HK-2 (cell line): ENCODE results near the gene MPRIP.

Experiments used
- DNase-seq: peaks from one replicate; pipeline ENCODE4 v3.0.0-alpha.2; 2018; ENCODE audit not compliant: unreplicated experiment

MPRIP gene

DNA sequence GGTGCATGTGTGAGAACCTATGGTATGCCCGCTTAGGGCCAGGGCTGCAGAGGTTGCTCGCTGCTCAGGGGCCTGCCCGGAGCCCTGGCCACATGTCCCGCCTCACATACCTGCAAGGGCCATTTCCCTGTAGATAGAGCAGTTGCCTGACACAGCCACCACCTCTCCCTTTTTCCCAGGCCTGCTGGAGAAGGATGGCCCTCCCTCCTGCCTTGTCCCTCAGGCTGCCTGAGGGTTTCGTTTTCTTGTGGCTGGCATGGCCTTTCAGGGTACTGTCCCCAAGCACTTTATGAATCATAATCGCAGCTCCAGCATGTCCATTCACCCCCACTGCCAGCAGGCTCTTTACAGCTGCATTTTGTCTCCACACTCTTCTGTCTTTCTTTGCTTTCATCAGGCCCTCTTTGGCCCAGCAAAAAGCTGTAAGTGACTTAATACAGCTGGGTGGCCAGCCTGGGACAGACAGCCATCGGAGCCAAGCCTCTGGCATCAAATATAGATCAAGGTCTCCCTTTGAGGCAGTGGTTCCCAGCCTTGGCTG lies 65.7 kb downstream of the MPRIP start:
- DNase-seq, result no peak

DNA sequence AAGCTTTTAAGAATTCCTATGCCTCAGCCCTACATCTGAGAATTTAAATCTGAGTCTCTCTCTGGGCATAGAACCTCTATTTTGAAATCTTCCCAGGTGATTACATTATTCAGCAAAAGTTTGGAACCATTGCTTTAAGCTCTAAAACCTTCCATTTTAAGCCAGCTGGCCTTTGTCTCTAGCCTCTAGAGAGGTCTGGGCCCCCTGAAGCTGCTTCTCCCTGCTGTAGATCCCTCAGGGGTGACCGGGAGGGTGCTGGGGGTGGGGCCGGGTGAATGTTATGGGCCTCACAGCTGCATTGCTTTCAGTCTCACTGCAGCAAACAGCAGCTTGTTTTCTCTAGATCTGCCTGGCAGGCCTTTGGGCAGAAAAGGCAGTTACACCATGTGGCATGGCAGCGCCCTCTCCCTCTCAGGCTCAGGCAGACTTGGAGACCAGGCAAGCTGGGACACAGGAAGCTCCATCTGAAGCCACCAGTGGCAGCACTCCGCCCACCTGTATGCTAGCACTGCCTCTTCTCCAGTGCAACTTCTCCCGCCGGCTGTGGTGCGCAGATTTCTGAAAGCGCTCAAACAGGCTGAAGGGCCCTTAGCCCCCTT lies 66.3 kb downstream of the MPRIP start:
- DNase-seq, result no peak

DNA sequence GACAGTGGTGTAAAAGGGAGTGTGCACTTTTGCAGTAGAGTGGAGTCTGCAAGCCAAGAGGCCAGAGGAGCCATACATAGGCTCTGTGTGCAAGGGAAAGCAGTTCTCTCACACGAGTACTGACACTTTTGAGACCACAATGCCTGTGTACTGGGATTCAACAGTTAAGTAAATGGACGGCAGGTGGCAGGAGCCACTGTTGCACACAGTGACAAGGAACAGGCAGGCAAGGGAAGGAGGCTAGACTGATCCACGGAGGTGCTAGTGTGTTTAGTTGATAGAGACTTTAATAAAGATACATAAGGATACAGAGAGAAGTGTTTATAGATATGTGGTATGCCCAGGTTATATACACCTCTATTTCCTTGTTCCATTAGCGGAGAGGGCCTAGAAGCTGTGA lies 67.0 kb downstream of the MPRIP start:
- no peak for DNase-seq

DNA sequence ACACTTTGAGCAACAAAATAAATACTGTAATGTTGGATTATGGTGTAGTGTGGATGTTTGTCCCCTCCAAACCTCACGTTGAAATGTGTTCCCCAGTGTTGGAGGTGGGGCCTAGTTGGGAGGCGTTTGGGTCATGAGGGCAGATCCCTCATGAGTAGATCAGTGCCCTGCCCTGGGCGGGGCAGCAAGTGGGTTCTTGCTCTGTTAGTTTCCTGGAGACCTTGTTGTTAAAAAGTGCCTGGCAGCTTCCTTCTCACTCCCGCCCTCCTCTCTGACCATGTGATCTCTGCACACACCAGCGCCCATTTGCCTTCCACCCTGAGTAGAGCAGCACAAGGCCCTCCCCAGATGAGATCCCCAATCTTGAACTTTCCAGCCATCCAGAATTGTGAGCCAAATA lies 67.7 kb downstream of the MPRIP start:
- no peak for DNase-seq

DNA sequence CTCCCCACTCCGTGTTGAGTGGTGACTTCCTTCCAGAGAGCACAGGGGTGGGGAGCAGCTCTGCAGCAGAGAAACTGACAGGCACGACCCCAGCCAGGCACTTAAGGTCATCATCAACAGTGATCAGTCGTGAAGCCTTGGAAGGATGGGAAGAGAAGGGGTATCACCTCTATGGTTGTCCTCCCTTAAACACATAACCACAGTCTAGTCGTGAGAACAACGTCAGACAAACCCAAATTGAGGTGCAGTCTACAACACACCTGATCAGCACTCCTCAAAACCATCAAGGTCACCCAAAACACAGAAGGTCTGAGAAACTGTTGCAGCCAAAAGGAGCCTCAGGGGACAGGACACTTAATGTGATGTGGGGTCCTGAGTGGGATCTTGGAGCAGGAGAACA lies 68.3 kb downstream of the MPRIP start:
- no peak for DNase-seq

DNA sequence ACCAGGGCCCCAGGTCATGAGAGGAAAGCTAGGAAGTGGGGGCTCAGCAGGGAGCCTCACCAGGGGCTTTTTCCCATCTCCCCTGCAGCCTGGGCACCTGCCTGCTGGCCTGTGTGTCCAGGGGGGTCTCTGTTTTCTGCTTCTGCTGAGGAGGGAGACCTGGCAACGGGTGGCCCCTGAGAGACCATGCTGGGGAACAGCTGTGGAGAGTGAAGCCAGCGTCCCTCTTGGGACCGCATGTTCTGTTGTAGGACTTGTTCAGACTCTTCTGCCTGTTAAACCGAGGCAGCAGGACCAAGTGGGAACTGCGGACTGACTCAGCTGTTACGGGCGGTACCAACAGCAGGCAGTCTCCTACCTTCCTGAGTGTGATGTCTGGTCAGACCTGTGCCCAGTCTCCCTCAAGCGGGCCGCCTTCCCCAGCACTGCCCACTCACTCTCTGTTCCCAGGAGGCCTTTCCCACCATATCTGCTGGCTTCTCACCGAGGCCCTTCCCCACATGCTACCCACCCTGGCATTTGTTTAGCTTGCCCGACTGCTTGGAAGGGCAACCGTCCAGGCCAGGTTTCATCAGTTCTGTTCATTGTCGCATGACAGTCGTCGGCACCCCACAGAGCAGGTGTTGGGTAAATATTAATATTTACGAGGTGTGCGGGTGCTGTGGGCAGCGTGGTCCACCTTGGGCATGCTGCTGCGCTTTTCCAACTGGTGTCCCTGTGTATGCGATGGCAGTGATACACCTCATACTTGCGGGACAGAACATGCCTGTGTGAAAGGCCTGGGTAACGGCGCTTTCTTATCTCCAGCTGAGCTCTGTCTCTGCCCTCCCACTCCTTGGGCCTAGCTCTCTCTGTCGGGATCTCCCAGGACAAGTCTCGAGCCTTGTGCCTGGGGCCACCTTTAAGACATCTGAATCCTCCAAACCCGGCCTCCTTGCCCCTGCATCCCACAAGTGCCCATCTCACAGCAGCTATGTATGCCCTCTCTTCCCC lies 69.4 kb downstream of the MPRIP start:
- no peak for DNase-seq

DNA sequence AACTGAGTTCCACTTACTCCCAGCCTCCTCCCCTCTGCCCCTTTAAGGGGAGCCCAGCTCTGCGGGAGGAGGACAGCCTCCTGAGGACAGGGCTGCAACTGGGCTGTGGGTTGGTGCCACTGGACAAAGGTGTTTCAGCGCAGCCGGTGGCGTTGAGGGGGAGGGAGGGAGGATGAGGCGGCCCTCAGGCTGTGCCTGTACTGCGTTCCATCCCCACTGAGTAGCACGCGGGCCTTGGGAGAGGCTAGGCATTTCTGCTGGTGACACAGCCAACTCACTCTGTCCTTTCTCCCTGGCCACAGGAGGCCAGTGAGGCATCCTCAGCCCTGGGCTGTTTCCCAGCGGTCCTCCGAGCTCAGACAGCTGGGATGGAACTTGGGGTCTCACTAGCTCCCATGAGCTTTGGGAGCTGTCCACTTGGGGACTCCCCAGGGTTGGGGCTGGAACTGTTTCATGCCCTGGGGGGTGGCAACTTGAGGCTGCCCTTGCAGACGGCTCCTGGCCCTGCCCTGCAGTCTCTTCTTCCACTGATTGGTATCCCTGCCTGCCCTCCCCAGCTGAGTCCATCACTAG lies 70.5 kb downstream of the MPRIP start:
- no peak for DNase-seq

DNA sequence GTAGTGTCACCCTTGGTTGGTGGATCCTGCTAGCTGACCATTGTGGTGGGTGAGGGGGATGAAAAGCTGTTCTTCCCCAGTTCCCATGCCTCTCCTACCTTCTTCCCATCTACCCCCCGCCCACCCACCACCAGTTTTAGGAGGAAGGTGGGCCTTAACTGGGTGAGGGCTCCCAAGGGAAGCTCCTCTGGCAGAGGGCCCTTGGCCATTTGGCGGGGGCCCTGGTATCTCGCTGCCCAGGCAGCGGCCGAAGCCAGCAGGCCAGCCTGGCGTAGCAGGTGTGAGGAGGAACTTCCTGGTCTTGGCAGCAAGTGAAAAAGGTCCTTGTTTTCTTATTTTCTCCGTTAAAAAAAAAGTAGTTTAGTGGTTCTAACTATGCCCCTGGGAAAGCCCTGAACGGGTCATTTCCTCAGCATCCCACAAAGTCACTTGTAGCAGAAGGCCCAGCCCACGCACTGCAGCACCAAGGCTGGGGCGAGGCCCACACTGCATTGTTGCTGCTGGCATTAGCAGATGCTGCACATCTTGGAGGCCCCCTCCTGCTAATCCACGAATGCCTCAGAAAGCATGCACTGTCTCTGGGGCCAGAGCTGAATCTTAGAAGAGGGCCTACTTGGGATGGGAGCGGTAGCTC lies 72.5 kb downstream of the MPRIP start:
- DNase-seq, result no peak

DNA sequence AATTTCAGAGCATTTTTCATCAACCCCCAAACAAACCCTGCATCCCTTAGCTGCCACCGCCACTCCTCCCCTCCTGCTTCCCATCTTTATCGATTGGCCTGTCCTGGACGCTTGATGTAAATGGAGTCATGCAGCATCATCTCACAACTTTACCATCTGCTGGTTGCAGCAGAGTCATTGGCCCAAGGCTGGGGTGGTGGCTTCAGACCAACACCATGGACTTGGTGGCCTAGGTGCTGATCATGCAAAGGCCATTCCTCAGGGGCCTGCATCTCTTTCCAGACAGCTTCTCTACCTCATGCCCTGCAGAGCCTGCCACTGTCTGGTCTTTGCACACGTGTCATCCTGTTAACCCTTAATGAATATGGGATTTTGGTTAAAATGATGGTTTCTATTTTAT lies 73.4 kb downstream of the MPRIP start:
- no peak for DNase-seq

DNA sequence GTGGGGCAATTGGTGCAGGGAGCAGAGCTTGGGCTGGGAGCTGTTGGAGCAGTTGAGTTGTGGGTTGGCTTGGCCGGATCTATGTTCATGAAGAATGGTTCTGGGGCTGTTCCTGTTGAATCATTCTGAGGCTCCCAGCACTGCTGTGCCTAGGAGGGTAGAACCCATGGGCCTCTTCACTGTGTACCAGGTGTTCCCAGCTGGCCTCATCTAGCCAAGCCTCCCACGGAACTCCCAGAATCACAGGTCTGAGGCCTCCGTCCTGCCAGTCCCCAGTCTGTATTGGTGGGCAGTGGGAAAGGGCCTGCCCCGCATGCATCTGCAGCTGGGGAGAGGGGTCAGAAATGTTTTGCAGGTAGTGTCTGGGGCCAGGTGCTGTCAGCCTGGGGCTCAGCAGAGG lies 74.1 kb downstream of the MPRIP start:
- no peak for DNase-seq

DNA sequence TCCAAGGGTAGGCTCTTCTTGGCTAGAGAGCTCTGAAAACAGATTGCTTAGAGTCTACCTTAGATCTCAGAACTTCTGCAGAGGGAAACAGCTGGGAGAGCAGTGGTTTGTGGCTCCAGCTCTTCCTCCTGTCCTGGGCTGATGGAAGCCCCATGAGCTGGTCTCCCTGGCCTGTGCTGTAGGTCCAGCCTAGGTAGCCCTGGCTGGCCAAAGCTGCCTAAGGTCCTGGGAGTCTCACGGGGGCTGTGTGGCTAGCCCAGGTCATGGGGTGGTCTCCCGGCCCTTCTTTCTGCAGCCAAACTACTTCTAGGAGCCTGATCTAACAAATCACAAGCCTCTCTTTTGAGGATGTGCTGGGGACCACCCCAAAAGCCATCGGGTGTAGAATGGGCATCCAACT lies 75.7 kb downstream of the MPRIP start:
- DNase-seq, result no peak

DNA sequence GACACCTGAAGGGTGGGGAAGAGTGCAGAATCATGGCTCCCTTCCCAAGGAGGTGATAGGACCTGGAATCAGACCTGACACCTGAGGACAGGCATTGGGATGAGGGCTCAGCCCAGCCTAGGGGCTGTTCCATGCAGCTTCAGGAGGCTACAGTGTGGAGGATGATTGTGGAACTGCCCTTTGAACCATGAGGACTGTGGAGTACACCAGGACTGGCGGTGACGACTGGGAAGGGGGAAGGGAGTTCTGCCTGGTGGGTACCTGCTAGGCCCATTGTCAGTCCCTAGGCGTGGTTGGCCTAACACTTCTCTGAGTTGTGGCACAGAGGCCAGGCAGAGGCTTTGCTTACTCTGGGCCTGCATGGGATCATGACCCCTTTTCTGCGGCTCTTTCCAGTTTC lies 76.1 kb downstream of the MPRIP start:
- no peak for DNase-seq

DNA sequence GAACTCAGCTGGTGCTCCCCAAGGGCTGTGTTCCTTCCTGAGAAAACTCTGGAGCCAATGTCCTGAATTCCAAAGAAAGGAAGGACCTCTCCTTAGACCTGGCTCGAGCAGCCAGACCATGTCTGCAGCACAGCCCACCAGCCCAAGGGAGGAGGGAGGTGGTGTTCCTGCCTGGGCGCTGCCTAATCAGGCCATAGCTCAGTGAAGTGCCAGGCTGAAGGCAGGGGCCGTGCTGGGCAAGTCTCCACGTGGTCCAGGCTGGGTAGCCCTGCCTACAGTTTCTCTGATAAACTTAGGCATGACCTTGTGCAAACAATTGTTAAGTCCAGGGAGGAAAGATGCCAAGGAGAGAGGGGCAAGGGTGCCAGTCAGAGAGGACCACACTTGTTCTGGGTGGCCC lies 76.8 kb downstream of the MPRIP start:
- DNase-seq, result no peak

DNA sequence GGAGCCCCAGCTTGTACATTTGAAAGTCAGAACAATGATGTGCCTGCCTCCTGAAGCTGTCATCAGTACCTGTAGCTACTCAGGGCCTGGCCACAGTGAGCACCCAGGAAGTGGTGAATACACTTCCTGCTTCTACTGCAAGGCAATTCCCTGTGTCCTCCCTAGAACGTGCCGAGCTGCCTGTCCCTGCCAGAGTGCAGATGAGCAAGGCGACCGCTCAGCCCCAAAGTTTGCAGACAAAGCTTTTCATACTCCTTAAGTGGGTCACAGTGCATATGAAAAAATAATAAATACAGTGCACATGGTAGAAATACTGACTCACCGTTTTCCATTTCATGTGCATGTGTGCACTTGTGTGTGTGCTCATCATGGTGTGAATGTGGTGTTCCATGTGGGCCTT lies 77.3 kb downstream of the MPRIP start:
- no peak for DNase-seq

DNA sequence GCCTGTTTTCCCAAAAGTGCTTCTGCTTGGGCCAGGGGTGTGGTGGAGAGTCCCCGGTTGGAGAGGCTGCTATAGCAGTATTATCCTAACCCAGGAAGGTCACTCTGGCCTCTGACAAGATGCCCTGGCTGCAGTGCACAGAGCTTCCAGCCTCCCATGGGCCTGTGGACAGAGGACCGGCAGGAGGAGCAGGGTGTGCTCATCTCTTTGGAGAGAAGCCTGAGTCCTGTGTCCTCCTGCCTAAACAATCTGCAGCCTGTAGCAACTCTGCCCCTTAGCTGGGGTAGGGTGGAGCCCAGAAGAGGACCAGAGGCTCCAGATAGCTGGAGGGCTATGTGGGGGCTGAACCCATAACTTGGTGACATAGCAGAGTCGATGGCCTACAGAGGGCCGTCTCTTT lies 78.0 kb downstream of the MPRIP start:
- no peak for DNase-seq

DNA sequence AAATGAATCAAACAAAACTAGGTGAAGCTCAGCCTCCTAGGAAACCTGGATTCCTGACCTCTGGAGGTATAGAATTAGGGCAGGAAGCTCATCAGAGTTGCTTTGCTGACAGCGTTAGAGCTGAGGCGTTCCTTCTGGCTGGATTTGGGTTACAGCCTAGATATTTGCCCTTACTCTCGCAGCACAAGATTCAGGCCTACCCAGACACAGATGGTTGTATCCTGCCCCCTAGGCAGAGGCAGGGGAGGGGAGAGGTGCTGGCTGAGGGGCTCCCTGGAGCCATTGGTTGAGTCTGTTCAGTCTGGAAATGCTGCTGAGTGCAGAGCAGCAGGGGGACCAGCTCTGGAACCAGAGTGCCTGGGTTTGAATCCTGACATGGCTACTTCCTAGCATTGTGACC lies 78.4 kb downstream of the MPRIP start:
- DNase-seq, result no peak

DNA sequence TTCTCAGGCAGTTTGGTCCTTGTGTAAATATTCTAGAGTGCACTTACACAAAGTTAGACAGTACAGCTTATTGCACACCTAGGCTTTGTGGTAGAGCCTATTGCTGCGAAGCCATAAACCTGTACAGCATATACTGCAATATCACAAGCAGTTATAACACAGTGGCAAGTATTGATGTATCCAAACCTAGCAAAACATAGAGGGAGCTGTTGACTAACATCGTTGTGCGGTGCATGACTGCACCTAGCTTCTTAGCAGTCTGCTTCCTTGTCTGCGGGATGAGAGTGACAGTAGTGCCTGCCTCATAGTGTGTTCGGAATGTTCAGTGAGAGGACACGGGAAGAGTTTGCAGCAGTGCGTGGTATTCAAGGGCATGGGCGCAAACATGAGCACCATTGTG lies 78.9 kb downstream of the MPRIP start:
- no peak for DNase-seq

DNA sequence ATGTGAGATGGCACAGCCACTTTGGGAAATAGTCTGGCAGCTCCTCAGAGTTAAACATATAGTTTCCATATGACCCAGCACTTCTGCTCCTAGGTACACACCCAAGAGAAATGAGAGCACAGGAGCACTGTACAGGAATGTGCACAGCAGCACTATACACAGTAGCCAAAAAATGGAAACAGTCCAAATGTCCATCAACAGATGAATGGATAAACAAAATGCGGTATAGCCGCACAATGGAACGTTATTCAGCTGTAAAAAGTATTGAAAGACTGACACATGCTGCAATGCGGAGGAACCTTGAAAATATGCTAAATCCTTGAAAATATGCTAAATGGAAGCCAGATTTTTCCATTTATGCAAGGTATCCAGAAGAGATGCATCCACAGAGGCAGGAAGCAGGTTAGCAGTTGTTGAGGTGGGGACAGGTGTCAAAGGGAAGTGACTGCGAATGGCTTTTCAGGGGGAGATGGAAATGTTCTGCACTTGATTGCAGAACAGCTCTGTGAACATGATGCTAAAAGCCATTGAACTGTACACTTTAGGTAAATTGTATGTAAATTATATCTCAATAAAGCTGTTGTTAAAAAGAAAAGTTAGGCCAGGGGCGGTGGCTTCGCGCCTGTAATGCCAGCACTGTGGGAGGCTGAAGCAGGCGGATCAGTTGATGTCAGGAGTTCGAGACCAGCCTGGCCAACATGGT lies 80.7 kb downstream of the MPRIP start:
- no peak for DNase-seq

DNA sequence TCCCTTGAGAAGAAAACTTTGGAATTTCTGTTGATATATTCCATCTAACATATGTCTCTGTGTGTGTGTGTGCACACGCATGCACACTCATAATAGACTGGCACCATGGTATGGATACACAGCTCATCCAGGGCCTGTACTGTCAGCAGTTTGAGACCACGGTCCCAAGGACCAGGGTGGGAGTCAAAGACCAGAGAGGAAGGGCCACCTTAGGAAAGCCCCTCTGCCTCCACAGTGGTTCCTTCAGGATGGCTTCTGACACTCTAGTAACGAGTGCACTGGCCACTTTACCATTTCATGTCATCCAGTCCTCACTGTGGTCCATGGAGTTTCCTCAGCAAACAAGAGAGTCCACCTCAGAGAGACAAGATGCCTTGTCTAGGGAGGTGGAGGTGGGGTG lies 82.1 kb downstream of the MPRIP start:
- DNase-seq, result no peak

DNA sequence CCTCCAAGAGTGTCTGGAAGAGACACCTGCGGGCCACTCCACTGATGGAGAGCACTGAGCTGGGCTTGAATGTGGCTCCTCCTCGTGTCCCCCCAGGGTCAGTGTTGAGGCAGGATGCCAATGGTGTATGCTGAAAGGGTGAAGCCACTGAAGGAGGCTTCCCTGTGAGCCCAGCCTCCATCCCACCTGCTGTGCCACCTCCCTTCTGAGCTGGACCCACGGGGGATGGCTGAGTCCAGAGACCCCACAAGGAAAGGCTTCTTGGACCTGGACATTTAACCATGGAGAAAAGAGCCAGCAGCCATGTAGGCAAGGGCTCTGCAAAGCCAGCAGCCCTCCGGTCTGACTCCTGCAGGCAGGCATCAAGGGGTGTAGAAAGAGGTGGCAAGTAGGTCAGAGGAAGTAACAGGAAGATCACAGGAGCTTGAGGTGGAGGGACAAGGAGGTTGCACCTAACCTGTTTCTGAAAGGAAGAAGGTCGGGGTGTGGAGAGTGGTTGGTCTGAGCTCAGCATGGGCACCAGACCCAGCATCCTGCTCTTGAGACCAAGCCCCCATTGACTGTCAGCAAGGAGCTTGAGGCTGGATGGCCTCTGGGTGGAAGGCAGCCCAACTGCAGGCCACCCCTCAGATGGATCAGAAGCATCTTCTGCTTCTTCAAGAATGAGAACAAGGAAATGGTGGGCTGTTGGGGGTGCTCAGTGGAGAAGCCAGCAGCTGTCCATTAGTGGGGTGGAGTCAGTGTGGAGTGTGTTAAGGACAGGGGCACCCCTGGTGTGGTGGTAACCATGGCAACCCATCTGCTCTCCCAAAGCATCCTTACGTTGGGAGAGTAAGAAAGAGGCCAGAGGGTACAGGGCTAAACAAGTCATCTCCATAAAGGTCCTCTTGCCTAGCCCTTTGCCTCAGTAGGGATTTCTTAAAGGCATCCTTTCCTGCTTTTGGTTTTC lies 83.2 kb downstream of the MPRIP start:
- no peak for DNase-seq
